Stimulated activated CD8-positive, alpha-beta memory T cell treated with anti-CD3 and anti-CD28 coated beads, Interleukin-12 subunit alpha, Interleukin-12 subunit beta, amount 100 ng/mL, for 24 hours (primary cell): ENCODE data around the gene TLR2.

Experiments used
- DNase-seq: peaks from one replicate; pipeline ENCODE4 v3.0.0-alpha.2; 2020; ENCODE audit errors: extremely low read depth

TLR2 gene, protein sequence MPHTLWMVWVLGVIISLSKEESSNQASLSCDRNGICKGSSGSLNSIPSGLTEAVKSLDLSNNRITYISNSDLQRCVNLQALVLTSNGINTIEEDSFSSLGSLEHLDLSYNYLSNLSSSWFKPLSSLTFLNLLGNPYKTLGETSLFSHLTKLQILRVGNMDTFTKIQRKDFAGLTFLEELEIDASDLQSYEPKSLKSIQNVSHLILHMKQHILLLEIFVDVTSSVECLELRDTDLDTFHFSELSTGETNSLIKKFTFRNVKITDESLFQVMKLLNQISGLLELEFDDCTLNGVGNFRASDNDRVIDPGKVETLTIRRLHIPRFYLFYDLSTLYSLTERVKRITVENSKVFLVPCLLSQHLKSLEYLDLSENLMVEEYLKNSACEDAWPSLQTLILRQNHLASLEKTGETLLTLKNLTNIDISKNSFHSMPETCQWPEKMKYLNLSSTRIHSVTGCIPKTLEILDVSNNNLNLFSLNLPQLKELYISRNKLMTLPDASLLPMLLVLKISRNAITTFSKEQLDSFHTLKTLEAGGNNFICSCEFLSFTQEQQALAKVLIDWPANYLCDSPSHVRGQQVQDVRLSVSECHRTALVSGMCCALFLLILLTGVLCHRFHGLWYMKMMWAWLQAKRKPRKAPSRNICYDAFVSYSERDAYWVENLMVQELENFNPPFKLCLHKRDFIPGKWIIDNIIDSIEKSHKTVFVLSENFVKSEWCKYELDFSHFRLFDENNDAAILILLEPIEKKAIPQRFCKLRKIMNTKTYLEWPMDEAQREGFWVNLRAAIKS

DNA sequence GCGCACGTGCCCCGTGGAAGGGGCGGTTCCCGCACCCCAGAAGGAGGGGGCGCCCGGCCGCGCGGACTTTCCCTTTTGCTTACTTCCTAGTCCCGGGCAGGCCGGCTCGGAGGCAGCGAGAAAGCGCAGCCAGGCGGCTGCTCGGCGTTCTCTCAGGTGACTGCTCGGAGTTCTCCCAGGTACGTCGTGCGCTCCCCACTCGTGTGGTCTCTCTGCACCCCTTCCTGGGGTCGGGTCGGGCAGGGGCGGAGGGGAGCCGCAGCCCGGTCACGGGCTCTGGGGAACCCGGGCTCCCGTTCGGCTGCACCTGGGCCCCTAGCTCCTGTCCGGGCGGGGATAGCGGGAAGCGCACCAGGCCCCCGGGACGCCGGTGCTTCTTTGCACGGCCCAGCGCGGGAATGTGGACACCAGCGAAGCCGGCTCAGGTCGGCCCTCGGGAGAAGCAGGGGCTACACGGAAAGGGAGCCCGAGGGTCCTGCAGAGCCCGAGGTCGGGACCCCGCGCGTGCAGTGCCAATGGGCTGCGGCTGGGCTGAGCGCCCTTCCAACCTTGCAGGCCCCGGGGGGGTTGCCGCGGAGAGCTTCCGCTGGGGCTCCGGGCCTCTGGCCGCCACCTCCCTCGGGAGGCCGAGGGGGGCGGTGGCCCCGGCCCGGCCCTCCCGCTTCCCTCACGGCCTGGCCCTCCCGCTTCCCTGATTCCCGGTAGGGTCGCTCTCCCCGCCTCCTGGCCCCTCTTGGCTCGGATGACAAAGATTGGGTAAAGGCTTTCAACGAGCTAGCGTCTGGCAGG is at the start of gene TLR2:
TSS of gene TLR2 (plus strand) at position 99 of the 789 bp plus-strand sequence. CDS start 18,628 bp downstream, outside the sequence.
- DNase-seq, result no peak

DNA sequence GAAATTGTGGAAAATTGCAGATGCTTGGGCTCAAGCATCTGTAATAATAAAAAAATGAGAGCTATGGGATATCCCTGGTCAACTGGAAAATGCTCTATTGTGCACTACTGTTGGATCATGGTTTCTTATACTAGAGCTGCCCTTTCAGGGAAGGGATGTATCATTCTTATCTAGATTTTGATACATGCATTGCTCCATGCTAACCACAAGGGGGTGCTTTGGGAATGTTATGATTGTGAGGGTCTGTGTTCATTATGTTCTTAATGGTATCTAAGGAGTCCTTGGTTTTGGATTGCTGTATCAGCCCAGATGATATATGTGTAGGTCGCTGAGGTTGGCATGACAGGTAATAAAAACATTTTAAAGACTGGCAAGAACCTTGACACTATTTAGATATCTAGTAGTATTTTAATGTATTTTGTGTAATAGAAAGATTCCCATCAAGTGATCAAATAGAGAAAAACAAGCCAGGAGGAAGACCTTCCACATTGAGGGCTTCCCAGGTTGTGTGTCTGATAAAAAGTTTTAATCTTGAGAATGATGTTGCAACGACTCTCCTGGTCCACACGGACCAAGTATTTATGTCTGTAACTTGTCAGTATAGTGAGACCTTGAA is 49.2 kb upstream of the TLR2 start:
- no peak for DNase-seq

DNA sequence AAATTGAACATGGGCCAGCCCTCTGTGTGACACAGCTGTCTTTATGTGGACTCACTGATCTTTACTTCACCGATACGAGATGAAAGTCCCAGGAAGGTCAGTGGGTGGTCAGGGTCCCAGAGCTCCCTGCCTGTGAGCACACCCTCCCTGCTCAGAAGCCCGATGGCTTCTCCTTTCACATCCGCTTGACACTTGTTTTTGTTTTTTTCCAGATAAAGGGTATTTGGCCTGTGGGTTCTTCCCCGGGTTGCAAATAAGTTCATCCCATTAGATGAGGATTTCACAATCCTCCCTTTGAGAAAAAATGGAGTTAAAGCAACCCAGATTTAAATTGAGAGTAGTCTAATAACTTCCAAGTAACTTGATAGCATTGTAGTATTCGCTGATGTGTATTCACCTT is 48.2 kb upstream of the TLR2 start:
- no peak for DNase-seq

DNA sequence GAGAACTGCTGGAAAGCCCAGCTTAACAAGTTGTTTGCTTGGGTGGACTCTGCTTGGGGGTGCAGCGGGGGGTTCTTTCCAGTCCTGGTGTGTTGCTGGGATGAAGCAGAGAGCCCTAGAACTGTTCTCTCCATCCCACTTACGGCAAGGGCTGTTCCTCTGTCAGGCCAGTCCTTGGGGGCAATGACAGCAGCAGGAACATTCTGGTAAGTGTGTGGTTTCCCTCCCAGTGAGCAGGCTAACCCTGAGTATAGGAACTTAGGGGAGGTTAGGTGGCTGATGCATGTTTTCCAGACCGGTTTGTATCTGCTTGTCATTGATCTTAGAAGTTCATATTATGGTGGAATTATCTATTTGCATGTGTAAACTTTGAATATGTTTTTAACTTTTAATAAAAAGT is 46.9 kb upstream of the TLR2 start:
- no peak for DNase-seq

DNA sequence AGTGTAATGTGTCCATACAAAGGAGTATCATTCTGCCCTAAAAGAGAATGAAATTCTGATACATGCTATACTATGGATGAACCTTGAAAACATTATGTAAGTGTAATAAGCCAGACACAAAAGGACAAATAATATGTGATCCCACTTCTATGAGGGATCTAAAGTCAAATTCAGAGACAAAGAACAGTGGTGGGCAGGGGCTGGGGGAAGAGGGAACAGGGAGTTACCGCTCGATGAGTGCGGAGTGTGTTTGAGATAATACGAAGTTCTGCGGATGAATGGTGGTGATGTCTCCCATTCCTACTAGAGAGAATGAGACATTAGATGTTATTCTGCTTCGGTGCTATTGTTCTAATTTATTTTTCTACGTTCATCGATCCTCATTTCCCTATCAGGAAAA is 46.1 kb upstream of the TLR2 start:
- DNase-seq, result no peak

DNA sequence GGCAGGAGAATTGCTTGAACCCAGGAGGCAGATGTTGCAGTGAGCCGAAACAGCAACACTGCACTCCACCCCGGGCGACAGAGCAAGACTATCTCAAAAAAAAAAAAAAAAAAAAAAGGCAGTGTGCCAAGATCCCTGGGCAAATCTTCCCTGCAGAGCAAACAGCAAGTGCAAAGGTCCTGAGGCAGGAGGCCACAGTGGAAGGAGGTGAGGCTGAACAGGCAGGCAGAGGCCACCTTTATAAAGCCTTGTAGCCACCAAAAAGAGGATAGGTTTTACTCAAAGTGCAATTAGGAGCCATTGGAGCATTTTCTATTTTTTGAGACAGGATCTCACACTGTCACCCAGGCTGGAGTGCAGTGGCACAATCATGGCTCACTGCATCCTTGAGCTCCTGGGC is 45.1 kb upstream of the TLR2 start:
- DNase-seq, result no peak

DNA sequence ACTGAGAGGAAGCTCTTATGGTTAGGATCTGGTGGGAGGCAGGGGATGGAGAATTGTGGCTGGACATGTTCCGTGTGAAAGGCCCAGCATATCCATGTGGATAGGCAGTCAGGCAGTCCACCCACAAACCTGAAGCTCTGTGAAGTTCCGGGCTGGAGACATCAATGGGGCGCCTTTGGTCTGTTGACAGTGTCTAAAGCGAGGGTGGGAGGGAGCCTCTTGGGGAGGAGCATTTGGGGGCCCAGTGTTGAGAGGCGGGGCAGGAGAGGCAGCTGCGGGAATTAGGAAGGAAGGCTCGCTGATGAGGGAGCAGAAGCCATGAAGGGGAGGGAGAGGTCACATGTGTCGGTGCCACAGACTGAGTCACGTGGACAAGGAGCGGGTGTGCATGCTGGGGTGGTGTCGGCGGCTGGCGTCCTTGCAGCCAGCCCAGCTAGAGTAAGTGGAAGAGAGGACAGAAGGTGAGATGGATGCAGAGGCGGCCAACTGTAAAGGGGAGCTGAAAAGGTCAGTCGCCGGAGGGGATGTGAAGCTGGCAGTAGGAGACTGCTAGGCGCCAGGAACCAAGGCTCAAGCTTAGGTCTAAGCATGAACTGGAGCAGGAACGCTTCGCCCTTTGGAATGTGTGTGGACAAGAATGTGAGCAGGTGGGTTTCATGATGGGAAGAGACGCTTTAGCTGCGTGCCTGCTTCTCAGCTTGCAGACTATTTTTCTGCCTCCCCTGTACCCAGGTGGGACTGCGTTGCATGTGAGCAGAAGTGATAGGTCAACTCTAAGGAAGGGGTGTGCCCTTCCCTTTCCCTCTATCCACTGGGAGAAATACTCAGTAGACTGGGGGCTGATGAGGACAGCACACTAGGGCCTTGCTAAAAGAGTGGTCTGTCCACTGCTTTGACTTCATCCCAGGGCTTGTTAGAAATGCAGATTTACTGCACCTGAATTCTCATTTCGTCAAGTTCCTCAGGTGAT is 44.0 kb upstream of the TLR2 start:
- DNase-seq, result no peak

DNA sequence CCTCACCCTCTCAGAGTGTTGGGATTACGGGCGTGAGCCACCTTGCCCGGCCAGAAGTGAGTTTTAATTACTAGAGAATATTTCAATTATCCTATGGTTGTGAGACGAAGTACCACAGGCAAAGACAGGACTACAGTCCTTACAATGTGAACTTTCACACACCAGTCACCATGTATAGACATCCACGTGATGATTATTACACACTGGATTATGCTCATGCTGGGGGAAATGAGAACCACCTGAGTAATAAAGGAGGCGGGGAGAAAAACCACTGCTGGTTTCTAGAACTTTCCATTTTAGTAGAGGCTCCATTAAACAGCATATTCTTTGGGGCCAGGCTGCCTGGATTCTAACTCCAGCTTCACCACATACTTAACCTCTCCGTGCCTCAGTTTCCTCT is 42.5 kb upstream of the TLR2 start:
- no peak for DNase-seq

DNA sequence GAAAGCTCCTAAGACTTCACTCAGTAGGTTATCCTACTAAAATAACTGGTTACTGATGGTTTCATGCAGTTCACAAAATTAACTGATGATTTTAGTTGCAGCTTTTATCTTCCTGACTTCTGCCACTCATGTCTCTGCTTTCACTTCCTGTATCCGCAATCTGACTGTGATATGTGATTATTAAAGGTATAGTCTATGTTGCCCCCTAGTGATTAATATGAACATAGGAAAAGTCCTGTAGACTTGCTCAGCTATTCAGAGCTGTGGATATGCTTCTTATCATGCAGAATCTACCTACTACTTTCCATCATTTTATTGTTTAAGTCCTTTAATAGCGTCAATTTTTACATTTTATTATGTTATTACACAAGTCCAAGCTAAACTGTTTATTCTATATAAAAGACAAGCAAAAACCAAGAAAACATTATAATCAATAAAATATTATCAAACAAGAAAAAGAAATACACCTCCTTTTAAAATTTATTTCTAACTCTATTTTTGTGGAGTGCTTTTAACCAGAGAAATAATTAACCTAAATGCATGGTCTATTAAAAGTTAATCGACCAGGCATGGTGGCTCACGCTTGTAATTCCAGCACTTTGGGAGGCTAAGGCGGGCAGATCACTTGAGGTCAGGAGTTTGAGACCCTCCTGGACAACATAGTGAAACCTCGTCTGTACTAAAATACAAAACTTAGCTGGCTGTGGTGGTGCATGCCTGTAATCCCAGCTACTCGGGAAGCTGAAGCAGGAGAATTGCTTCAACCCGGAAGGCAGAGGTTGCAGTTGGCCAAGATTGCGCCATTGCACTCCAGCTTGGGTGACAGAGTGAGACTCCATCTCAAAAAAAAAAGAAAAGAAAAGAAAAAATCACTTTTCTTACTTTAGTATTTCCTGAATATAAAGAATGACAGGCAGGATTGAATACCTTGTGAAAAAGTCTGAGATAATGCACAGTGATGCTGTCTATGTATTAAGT is 40.4 kb upstream of the TLR2 start:
- no peak for DNase-seq

DNA sequence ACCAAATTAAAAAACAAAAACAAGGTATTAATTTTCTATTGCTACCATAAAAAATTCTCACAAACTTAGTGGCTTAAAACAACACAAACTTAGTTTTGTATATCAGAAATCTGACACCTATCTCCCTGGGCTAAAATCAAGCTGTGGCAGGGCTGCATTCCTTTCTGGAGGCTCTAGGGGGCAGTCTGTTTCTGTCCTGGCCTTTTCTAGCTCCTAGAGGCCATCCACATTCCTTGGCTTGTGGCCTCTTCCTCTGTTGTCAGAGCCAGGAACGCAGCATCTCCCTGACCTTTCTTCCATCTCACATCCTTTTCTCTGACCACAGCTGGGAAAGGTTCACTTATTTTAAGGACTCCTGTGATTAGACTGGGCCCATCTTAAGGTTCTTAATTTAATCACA is 38.9 kb upstream of the TLR2 start:
- no peak for DNase-seq

DNA sequence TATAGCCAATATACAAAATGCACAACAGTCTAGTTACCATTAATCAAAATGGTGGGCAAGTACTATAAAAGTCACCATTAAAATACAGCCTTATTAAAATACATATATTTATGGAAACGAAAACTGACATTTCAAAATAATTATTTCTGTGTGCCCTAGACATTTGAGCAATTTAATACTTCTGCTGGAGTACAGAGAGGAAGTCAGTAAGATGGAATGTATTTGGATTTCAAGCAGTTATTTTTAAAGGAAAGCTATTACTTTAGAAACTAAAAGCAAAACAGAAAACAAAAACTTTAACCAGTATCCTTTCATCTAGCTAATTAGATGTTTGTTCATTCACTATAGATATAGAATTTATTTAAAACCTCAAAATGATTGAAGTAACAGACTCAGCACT is 37.8 kb upstream of the TLR2 start:
- DNase-seq, result no peak

DNA sequence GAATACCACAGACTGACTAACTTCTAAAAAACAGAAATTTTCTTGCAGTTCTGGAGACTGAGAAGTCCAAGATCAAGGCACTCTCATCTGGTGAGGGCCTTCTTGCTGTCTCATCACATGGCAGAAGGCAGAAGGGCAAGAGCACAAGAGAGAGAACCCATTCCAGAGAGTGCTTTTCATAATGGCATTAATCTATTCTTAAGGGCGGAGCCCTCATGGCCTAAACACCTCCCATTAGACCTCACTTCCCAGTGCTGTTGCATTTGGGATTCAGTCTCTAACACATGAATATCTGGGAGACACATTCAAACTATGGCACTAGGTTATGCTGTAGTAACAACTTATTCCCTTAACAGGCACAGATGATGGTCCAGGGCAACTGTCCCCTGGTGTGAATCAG is 37.1 kb upstream of the TLR2 start:
- no peak for DNase-seq

DNA sequence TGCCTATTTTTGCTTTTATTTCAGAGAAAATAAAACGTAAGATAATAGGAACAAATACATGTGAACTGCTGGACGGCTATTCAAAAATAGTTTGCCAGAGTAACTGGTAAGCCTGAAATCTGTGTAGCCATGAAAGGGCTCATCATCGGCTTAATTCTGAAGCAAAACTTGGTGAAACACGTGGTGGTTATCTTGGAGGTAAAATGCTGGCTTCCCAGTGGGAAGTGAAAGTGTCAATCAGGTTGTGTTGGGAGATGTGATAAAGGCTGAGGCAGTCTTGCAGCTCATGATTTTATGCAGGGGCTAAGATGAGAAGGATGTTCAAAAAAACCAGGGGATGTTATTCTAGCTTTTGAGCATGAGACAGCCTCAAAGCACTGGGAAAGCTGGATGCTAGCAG is 36.1 kb upstream of the TLR2 start:
- no peak for DNase-seq

DNA sequence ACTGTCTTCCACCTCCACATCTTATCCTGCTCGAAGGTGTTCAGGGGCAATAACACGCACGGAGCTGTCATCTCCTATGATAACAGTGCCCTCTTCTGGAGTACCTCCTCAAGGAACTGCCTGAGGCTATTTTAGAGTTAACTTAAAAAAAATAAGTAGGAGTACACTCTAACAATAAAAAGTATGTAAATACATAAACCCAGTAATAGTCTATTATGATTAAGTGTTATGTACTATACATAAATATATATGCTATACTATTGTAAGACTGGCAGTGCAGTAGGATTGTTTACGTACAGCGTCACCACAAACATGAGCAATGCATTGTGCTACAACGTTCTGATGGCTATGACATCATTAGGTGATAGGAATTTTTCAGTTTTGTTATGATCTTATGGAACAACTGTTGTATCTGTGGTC is 34.5 kb upstream of the TLR2 start:
- no peak for DNase-seq

DNA sequence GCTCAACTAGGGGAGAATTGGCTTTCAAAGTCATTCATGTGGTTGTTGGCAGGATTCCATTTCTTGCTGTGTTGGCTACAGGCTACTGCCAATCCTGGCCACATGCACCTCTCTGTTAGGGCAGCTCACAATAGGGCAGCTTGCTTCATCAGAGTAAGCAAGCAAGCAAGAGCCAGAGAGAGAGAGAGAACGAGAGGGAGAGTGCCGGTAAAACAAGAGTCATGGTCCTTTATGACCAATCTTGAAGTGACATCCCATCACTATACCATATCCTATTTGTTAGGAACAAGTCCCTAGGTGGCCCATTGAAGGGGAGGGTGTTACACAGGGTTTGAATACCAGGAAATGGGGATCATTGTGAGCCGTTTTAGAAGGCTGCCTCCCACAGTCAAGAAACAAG is 33.0 kb upstream of the TLR2 start:
- DNase-seq, result no peak

DNA sequence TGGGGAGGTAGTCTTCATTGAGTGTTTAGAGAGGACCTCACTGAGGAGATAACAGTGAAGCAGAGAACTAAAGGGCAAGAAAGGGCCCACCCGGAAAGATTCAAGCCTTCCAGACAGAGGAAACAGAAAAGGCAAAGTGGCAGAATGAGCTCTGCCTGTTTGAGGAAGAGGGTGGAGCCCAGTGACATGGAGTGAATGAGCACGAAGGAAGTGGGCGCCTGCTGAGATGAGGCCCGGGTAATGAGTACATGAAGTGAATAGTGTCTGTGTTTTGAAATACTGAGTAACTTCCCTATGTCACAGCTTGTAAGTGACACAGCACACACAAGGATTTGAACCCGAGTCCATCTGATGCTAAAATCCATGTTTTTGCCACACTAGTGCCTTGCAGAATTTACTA is 32.5 kb upstream of the TLR2 start:
- DNase-seq, result no peak

DNA sequence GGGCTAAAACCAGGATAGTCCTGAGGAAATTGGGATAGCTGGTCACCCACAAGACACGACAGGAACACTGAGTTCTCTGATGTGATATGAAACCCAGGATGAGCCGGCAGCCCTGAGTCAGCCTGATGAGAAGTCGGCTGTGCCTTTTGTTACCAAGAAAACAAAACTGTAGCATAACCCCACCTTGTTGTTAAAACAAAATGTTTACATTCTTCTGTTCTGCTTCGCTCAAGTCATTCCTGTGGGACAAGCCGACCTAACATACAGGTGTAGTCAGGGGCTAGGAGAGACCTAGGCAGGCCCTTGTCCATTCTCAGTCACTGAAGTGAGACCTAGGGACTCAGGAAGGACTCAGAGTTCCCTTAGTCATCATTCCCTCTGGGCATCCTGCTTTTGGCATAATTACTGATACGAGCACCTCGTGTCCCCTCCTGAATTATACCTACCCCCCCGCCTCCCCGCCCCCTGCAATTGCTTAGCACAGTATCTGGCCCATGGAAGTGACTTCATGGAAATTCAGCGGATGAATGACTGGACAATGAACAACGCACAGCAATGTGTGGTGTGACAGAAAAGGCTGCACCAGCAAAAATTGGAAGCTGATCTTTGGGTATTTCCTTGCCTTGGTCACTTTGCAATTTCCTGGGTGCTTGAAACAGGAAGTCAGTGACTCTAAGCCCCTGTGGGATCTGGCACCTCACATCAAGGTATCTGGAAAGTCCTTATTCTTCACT is 31.9 kb upstream of the TLR2 start:
- DNase-seq, result no peak

DNA sequence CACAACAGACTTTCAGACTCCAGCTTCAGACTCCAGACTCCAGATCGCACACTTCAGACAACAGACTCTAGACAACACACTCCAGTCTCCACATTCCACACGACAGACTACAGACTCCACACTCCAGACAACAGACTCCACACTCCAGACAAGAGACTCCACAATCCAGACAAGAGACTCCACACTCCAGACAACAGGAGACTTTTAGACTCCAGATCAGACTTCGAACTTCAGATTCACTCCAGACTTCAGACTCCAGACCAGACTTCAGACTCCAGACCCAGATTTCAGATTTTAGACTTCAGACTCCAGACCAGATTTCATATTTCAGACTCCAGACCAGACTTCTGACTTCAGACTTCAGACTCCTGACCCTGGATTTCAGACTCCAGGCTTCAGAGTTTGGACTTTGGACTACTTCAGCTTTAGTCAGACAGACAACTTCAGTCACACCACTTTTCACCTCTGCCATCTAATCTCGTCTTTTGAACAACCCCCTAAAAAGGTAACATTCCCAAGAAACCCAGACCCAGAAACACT is 29.0 kb upstream of the TLR2 start:
- DNase-seq, result no peak

DNA sequence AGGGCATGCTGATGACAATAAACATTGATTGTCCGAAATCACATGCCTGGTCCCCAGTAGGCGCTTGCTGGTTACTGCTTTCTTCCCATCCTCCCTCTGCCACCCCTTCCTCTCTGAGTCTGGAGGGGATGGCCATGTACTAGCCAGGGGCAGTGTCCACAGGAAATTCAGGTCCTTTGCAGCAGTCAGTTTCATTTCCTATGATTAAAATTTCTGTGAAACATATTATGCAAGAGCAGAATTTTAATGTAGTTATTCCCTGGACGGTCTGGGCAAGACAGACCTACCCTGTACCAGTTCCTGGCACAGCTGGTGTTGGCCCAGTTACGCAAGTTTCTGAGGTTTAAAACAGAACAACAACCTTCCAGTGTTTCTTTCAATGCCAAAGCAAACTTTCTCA is 28.2 kb upstream of the TLR2 start:
- no peak for DNase-seq
